ENCODE results near the gene DCAF11.

The DCAF11 gene

GRCh38 chr14:24067133-24068082 is 47.2 kb upstream of the DCAF11 start:
- Histone ChIP-seq H3K27me3 (ENCODE audit: low read depth, low read length) (no peaks in the 10 kb centered on the region), H3K4me2 (ENCODE audit: low read length) (no peak overlapping the region), H3K27ac (ENCODE audit: low read length) (no peak overlapping the region), H2AFZ (ENCODE audit: low read depth, low read length) (no peak overlapping the region), H3K9ac (ENCODE audit: low read length) (no peak overlapping the region), H3K36me3 (replicated peaks; ENCODE audit: low read depth, low read length) (no peaks in the 10 kb centered on the region), H3K79me2 (ENCODE audit: low read length) (no peaks in the 10 kb centered on the region), H4K20me1 (ENCODE audit: insufficient read depth, low read length) (no peaks in the 10 kb centered on the region), H3K9me3 (ENCODE audit: insufficient read depth, low read length) (no peaks in the 10 kb centered on the region), H3K4me1 (ENCODE audit: low read length) (no peaks in the 10 kb centered on the region), H3K4me3 (ENCODE audit: low read length) (no peak overlapping the region)
- no peak for TF ChIP-seq EZH2phosphoT487 (IDR thresholded peaks at IDR 0.05; ENCODE audit: low read depth)
- TF ChIP-seq, protein P1, sequence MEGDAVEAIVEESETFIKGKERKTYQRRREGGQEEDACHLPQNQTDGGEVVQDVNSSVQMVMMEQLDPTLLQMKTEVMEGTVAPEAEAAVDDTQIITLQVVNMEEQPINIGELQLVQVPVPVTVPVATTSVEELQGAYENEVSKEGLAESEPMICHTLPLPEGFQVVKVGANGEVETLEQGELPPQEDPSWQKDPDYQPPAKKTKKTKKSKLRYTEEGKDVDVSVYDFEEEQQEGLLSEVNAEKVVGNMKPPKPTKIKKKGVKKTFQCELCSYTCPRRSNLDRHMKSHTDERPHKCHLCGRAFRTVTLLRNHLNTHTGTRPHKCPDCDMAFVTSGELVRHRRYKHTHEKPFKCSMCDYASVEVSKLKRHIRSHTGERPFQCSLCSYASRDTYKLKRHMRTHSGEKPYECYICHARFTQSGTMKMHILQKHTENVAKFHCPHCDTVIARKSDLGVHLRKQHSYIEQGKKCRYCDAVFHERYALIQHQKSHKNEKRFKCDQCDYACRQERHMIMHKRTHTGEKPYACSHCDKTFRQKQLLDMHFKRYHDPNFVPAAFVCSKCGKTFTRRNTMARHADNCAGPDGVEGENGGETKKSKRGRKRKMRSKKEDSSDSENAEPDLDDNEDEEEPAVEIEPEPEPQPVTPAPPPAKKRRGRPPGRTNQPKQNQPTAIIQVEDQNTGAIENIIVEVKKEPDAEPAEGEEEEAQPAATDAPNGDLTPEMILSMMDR (IDR thresholded peaks at IDR 0.05; ENCODE audit: low read depth, low read length): no peak

- Histone ChIP-seq H3K36me3 (replicated peaks; ENCODE audit: low read depth, low read length) (no peaks in the 10 kb centered on the region), H3K79me2 (ENCODE audit: low read length) (no peaks in the 10 kb centered on the region), H3K4me3 (ENCODE audit: low read length) (no peak overlapping the region), H3K4me2 (ENCODE audit: low read length) (no peak overlapping the region), H3K27me3 (ENCODE audit: low read depth, low read length) (no peaks in the 10 kb centered on the region), H3K4me1 (ENCODE audit: low read length) (no peaks in the 10 kb centered on the region), H3K9me3 (ENCODE audit: insufficient read depth, low read length) (no peaks in the 10 kb centered on the region), H3K9ac (ENCODE audit: low read length) (no peak overlapping the region), H3K27ac (ENCODE audit: low read length) (no peak overlapping the region), H4K20me1 (ENCODE audit: insufficient read depth, low read length) (no peaks in the 10 kb centered on the region), H2AFZ (ENCODE audit: low read depth, low read length) (no peak overlapping the region)
- TF ChIP-seq, protein P1 (IDR thresholded peaks at IDR 0.05; ENCODE audit: low read depth, low read length): no peak
- TF ChIP-seq EZH2phosphoT487 (IDR thresholded peaks at IDR 0.05; ENCODE audit: low read depth): no peak
Observed at GRCh38 chr14:24068711-24069410, 45.7 kb upstream of the DCAF11 start.

DNA sequence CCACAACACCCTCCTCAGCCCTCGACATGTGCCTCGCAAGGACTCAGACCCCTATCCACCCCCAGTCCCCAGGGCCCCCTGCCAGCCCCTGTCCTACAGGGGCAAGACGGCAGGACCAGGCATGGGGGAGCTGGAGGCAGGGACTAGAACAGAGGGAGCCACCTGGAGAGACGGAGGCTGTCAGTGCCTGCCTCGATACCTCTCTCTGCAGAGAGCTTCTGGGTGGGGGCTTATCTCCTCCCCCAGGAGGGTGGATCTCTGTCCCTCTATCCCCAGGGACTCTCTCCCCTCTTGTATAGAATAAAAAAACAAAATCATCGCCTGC is 45.2 kb upstream of the DCAF11 start:
- H4K20me1 ChIP-seq (ENCODE audit: insufficient read depth, low read length): no peaks in the 10 kb centered on the region
- no peak for TF ChIP-seq EZH2phosphoT487 (IDR thresholded peaks at IDR 0.05; ENCODE audit: low read depth)
- TF ChIP-seq, protein P1 (IDR thresholded peaks at IDR 0.05; ENCODE audit: low read depth, low read length): no peak
- H3K4me2 ChIP-seq (ENCODE audit: low read length): no peak overlapping the region
- H3K27ac ChIP-seq (ENCODE audit: low read length): no peak overlapping the region
- no peaks in the 10 kb centered on the region for H3K4me1 ChIP-seq (ENCODE audit: low read length)
- H3K79me2 ChIP-seq (ENCODE audit: low read length): no peaks in the 10 kb centered on the region
- no peaks in the 10 kb centered on the region for H3K9me3 ChIP-seq (ENCODE audit: insufficient read depth, low read length)
- H3K4me3 ChIP-seq (ENCODE audit: low read length): no peak overlapping the region
- no peaks in the 10 kb centered on the region for H3K27me3 ChIP-seq (ENCODE audit: low read depth, low read length)
- H3K9ac ChIP-seq (ENCODE audit: low read length): no peak overlapping the region
- no peak overlapping the region for H2AFZ ChIP-seq (ENCODE audit: low read depth, low read length)
- no peaks in the 10 kb centered on the region for H3K36me3 ChIP-seq (replicated peaks; ENCODE audit: low read depth, low read length)

Measured in OCI-LY3 (cell line).